CD4-positive, alpha-beta T cell treated with Interleukin-6 at 100 ng/mL for 8 hours (primary cell): ENCODE measurements around the gene KASH5.
"Not testable (repeated sequence)": the region's sequence is repeated elsewhere in the genome, so short reads cannot be mapped to it uniquely, and the experiment has no call there.

ENCODE experiments used
- DNase-seq: peaks from one replicate; pipeline ENCODE4 v3.0.0-alpha.2; 2020; ENCODE audit warnings: mixed read lengths, low spot score

KASH5 gene

GRCh38 chr19:49436381-49437017 lies 48.5 kb downstream of the KASH5 start:
- DNase-seq = peak; percentile 15

- no peak for DNase-seq
Measured at GRCh38 chr19:49437231-49437630, 49.2 kb downstream of the KASH5 start.

GRCh38 chr19:49438261-49438660 lies 50.2 kb downstream of the KASH5 start:
- no peak for DNase-seq

- DNase-seq = no peak
Measured at GRCh38 chr19:49439836-49440235, 51.8 kb downstream of the KASH5 start.

- DNase-seq = no peak
Measured at GRCh38 chr19:49440439-49441209, 52.6 kb downstream of the KASH5 start.

- peak; percentile 8 for DNase-seq
Measured at GRCh38 chr19:49441210-49441959, 53.3 kb downstream of the KASH5 start, which contains the start of gene SLC17A7. Gene SLC17A7, minus strand, starts transcription at chr19:49441527. Its CDS starts 148 bp downstream, at chr19:49441379.

GRCh38 chr19:49441960-49442350 lies 53.9 kb downstream of the KASH5 start:
- no peak for DNase-seq

- DNase-seq = no peak
Measured at GRCh38 chr19:49442354-49442753, 54.3 kb downstream of the KASH5 start.

GRCh38 chr19:49442771-49443365 lies 54.8 kb downstream of the KASH5 start:
- DNase-seq = peak; percentile 24

GRCh38 chr19:49443366-49444099 lies 55.5 kb downstream of the KASH5 start:
- peak; percentile 92 for DNase-seq

- not testable (repeated sequence) for DNase-seq
Measured at GRCh38 chr19:49444100-49444700, 56.2 kb downstream of the KASH5 start.

- DNase-seq = no peak
Measured at GRCh38 chr19:49445997-49446396, 57.9 kb downstream of the KASH5 start.

- DNase-seq = no peak
Measured at GRCh38 chr19:49447485-49448431, 59.7 kb downstream of the KASH5 start.

- no peak for DNase-seq
Measured at GRCh38 chr19:49448432-49448786, 60.4 kb downstream of the KASH5 start.

GRCh38 chr19:49450405-49450804 lies 62.4 kb downstream of the KASH5 start:
- no peak for DNase-seq

GRCh38 chr19:49451430-49452181 lies 63.6 kb downstream of the KASH5 start, which contains the start of gene PIH1D1:
Gene PIH1D1, minus strand, starts transcription at chr19:49451814. Its CDS starts 240 bp downstream, at chr19:49451574.
- DNase-seq = peak; percentile 98

- peak; percentile 98 for DNase-seq
Measured at GRCh38 chr19:49453013-49453756, 65.1 kb downstream of the KASH5 start, which contains the start of gene ALDH16A1. Gene ALDH16A1, plus strand, starts transcription at chr19:49453225. Its CDS starts 107 bp downstream, at chr19:49453332.

- DNase-seq = no peak
Measured at GRCh38 chr19:49453757-49454240, 65.8 kb downstream of the KASH5 start.
